HCT116 (cell line): ENCODE data around the gene SIRT7. TPM values are rescaled to one million over a fixed set of nuclear protein-coding genes. Genes with fewer than 3 reads are reported as not detected.

ENCODE experiments used
- ATAC-seq: fragments of 200-7000 bp; cut with Tn5 transposase; 2 replicates; pipeline ENCODE4 v1.9.1; 2020; ENCODE audit warnings: mild to moderate bottlenecking, moderate library complexity
- BruUV-seq: library from RNA; stranded (reverse); fragments of 400-500 nt; replicated peaks from 2 replicates; lab custom pipeline; 2021; lab: Mats Ljungman, UMichigan
- CTCF ChIA-PET: fragments of 300-600 bp; sonication (Branson Sonifier 250); formaldehyde crosslinking; loops from one replicate; lab custom pipeline; 2021; ENCODE audit warnings: antibody characterized with exemption; lab: Charles Lee
- POLR2A ChIA-PET: fragments of 300-600, 350-600 bp; sonication (Branson Sonifier 250); formaldehyde crosslinking; loops from one replicate; lab custom pipeline; 2021; ENCODE audit warnings: antibody characterized with exemption; lab: Charles Lee
- RAD21 ChIA-PET, 2 experiments: fragments of 300-600 bp; sonication (Branson Sonifier 250); formaldehyde crosslinking; loops; one replicate each; lab custom pipeline; 2023; ENCODE audit warnings: low total read pairs in 2 of 2; ENCODE audit not compliant: uncharacterized antibody in 2 of 2, unreplicated experiment in 2 of 2, low non-redundant PET in 1 of 2; lab: Charles Lee
- DNase-seq: peaks from one replicate; pipeline ENCODE4 v3.0.0-alpha.2; 2010; ENCODE audit warnings: low read depth, low spot score
- H2AFZ ChIP-seq: fragments of 200-600 bp; shearing (Covaris generic), sonication (generic); 2 replicates; pipeline ENCODE4 v1.6.1; 2017; ENCODE audit warnings: low read depth, mixed run types, mixed read lengths, antibody characterized with exemption, low read length; ENCODE audit not compliant: poor library complexity, severe bottlenecking
- H3K27ac ChIP-seq: 2 replicates; pipeline ENCODE4 v1.5.1; 2012; ENCODE audit warnings: low read depth, low read length
- H3K27me3 ChIP-seq: fragments of 200-600 bp; sonication (generic); 2 replicates; pipeline ENCODE4 v1.6.1; 2016; ENCODE audit warnings: mixed run types, low read length, mixed read lengths; ENCODE audit not compliant: insufficient read depth
- H3K36me3 ChIP-seq, 2 experiments: fragments of 200-500 bp in 1 of 2; fragments of 200-600 bp in 1 of 2; sonication (Bioruptor generic) in 1 of 2; sonication (generic) in 1 of 2; 2 replicates each; pipeline versions ENCODE4 v1.5.1 to v1.6.1; 2014 to 2016; ENCODE audit warnings: low read length in 2 of 2, inconsistent platforms in 1 of 2, mixed read lengths in 1 of 2, mixed run types in 1 of 2; ENCODE audit not compliant: insufficient read depth in 2 of 2, control insufficient read depth in 1 of 2
- H3K4me1 ChIP-seq, 2 experiments: fragments of 200-600 bp in 1 of 2; sonication (generic) in 1 of 2; 2 replicates each; pipeline versions ENCODE4 v1.5.1 to v1.6.1; 2012 to 2017; ENCODE audit warnings: low read length in 2 of 2, inconsistent platforms in 1 of 2, mild to moderate bottlenecking in 1 of 2, mixed read lengths in 1 of 2, mixed run types in 1 of 2, moderate library complexity in 1 of 2; ENCODE audit not compliant: insufficient read depth in 2 of 2, control insufficient read depth in 1 of 2
- H3K4me2 ChIP-seq: fragments of 200-600 bp; sonication (generic); 2 replicates; pipeline ENCODE4 v1.6.1; 2017; ENCODE audit warnings: mixed run types, low read length, mixed read lengths
- H3K4me3 ChIP-seq, 2 experiments: fragments of 200-600 bp in 1 of 2; sonication (generic) in 1 of 2; replicated peaks in 1 of 2; 2 replicates each; pipeline ENCODE4 v1.5.1; 2011 to 2016; ENCODE audit warnings: low read length in 2 of 2, control low read depth in 1 of 2, low read depth in 1 of 2, mild to moderate bottlenecking in 1 of 2, mixed read lengths in 1 of 2, mixed run types in 1 of 2
- H3K79me2 ChIP-seq: fragments of 200-600 bp; sonication (generic); 2 replicates; pipeline ENCODE4 v1.6.1; 2017; ENCODE audit warnings: mild to moderate bottlenecking, mixed run types, low read length, moderate library complexity, mixed read lengths; ENCODE audit not compliant: insufficient read depth
- H3K9ac ChIP-seq: fragments of 200-600 bp; sonication (generic); 2 replicates; pipeline ENCODE4 v1.6.1; 2016; ENCODE audit warnings: low read length, mixed read lengths
- H3K9me2 ChIP-seq: fragments of 200-600 bp; sonication (generic), shearing (Covaris generic); 2 replicates; pipeline ENCODE4 v1.6.1; 2017; ENCODE audit warnings: mixed run types, mild to moderate bottlenecking, moderate library complexity; ENCODE audit not compliant: insufficient read depth
- H3K9me3 ChIP-seq, 2 experiments: fragments of 200-500 bp in 1 of 2; fragments of 200-600 bp in 1 of 2; sonication (Bioruptor generic) in 1 of 2; sonication (generic) in 1 of 2; 2 replicates each; pipeline ENCODE4 v1.6.1; 2014 to 2017; ENCODE audit warnings: low read length in 2 of 2, mixed read lengths in 2 of 2, inconsistent platforms in 1 of 2, low read depth in 1 of 2, mild to moderate bottlenecking in 1 of 2, mixed run types in 1 of 2, moderate library complexity in 1 of 2; ENCODE audit not compliant: control insufficient read depth in 1 of 2, insufficient read depth in 1 of 2
- H4K20me1 ChIP-seq: fragments of 200-600 bp; sonication (generic), shearing (Covaris generic); 2 replicates; pipeline ENCODE4 v1.6.1; 2017; ENCODE audit warnings: mixed run types, mild to moderate bottlenecking, moderate library complexity; ENCODE audit not compliant: insufficient read depth
- CEBPB ChIP-seq: IDR thresholded peaks from 2 replicates; pipeline ENCODE4 v1.6.1; 2012; ENCODE audit warnings: low read depth
- EZH2phosphoT487 ChIP-seq: fragments of 200-600 bp; IDR thresholded peaks from 2 replicates; pipeline ENCODE4 v1.6.1; 2018; ENCODE audit warnings: antibody characterized with exemption, borderline replicate concordance
- FOSL1 ChIP-seq: IDR thresholded peaks from 2 replicates; pipeline ENCODE4 v1.6.1; 2012; ENCODE audit warnings: low read depth
- JUND ChIP-seq: IDR thresholded peaks from 2 replicates; pipeline ENCODE4 v1.6.1; 2012
- MAX ChIP-seq: IDR thresholded peaks from 2 replicates; pipeline ENCODE4 v1.6.1; 2012
- REST ChIP-seq: IDR thresholded peaks from 2 replicates; pipeline ENCODE4 v1.6.1; 2012; ENCODE audit warnings: low read depth
- SP1 ChIP-seq: IDR thresholded peaks from 2 replicates; pipeline ENCODE4 v1.6.1; 2012; ENCODE audit warnings: low read depth
- SRF ChIP-seq: IDR thresholded peaks from 2 replicates; pipeline ENCODE4 v1.6.1; 2012; ENCODE audit warnings: low read depth
- YY1 ChIP-seq: IDR thresholded peaks from 2 replicates; pipeline ENCODE4 v1.6.1; 2011; ENCODE audit warnings: low read length, low read depth, moderate library complexity, mild to moderate bottlenecking; ENCODE audit not compliant: insufficient replicate concordance; ENCODE audit errors: extremely low read depth
- ZBTB33 ChIP-seq: IDR thresholded peaks from 2 replicates; pipeline ENCODE4 v1.6.1; 2011; ENCODE audit warnings: mild to moderate bottlenecking, low read length, moderate library complexity; ENCODE audit not compliant: insufficient replicate concordance; ENCODE audit errors: extremely low read depth
- ZFX ChIP-seq: fragments of 450-650 bp; IDR thresholded peaks from 2 replicates; pipeline ENCODE4 v1.6.1; 2017
- intact Hi-C: fragments of 100-400 bp; cut with micrococcal nuclease; formaldehyde crosslinking; loops from 2 replicates; pipeline ENCODE4 v1.10.0; 2022
- total RNA-seq: library from RNA; stranded (reverse); gene quantifications from one replicate; pipeline ENCODE4 v1.2.1, GENCODE V29; 2021; ENCODE audit not compliant: unreplicated experiment

SIRT7 gene
- total RNA-seq, 1 experiment from 2014 or later: 62.6 TPM

- no peak for TF ChIP-seq REST
- TF ChIP-seq ZBTB33: no peak
- no peak for TF ChIP-seq JUND
- TF ChIP-seq EZH2phosphoT487: no peak
- no peak for TF ChIP-seq FOSL1
- TF ChIP-seq SRF: no peak
Measured at GRCh38 chr17:81905993-81906392, 12.0 kb downstream of the SIRT7 start (continued).

GRCh38 chr17:81905424-81905875 lies 12.5 kb downstream of the SIRT7 start:
- no peak for TF ChIP-seq YY1
- no peak for TF ChIP-seq CEBPB
- no peak for TF ChIP-seq ZFX
- TF ChIP-seq MAX: no peak
- TF ChIP-seq SP1: no peak
- no peak for TF ChIP-seq JUND
- RAD21 ChIA-PET: no interaction called here

More at GRCh38 chr17:81905424-81905875, 12.5 kb downstream of the SIRT7 start:
- POLR2A ChIA-PET: no interaction called here
- DNase-seq: no peak
- Histone ChIP-seq H3K27ac (no peak overlapping the region), H3K4me1 (peaks cover 6 to 25% of the 10 kb centered on the region in 2 experiments), H4K20me1 (no peaks in the 10 kb centered on the region), H3K79me2 (peaks cover 6% of the 10 kb centered on the region; the same call in 1 of the 2 replicates), H2AFZ (no peak overlapping the region), H3K9me3 (no peaks in the 10 kb centered on the region), H3K36me3 (peaks cover 0 to 13% of the 10 kb centered on the region in 2 experiments; a peak in 2 of 4 replicates), H3K27me3 (no peaks in the 10 kb centered on the region), H3K4me2 (no peak overlapping the region), H3K9me2 (no peaks in the 10 kb centered on the region), H3K9ac (no peak overlapping the region), H3K4me3 (no peak overlapping the region)
- no peak for ATAC-seq
- intact Hi-C loops: no loop called here
- CTCF ChIA-PET: no interaction called here
- no TSS peak for BruUV-seq
